Measurements from ENCODE around the gene MME.

The MME gene

DNA sequence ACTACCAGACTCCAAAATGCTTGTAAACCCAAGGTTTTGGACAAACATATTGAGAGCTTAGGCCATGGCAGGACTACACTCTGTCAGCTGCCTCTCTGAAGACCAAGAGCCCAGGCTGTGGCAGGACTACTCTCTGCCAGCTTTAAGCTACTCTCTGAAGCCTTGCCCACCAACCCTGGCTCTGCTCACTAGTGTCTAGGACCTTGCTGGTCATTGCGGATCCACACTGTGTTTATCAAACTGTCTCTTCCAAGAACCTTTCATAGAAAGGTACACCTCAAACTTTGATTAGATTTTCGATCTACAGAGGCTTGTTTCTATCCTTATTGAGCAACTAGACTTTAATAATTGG lies 41.9 kb upstream of the MME start:
- H2AFZ ChIP-seq (ENCODE audit: low read length): no peak overlapping the region
- H3K4me1 ChIP-seq (ENCODE audit: insufficient read depth, low read length, poor library complexity, severe bottlenecking): no peaks in the 10 kb centered on the region

DNA sequence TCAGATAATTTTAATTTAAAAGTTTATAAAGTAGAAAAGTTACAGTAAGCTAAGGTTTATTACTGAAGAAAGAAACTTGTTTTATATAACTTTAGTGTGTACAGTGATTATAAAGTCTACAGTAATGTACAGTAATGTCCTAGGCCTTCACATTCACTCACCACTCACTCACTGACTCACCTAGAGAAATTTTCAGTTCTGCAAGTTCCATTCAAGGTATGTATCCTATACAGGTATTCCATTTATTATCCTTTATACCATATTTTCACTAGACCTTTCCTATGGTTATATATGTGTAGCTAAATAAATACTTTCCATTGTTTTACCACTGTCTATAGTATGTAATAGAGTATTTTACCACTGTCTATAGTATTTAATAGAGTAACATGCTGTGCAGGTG lies 33.2 kb upstream of the MME start:
- H3K79me2 ChIP-seq (ENCODE audit: insufficient read depth, low read length): no peaks in the 10 kb centered on the region
- no peaks in the 10 kb centered on the region for H3K9me2 ChIP-seq (replicated peaks; ENCODE audit: low read depth, low read length)
- H2AFZ ChIP-seq (ENCODE audit: low read length): no peak overlapping the region
- H3K27me3 ChIP-seq (ENCODE audit: insufficient read depth, low read length, poor library complexity, severe bottlenecking): no peaks in the 10 kb centered on the region
- no peaks in the 10 kb centered on the region for H4K20me1 ChIP-seq (ENCODE audit: insufficient read depth, low read length, poor library complexity, severe bottlenecking)
- peaks cover 4% of the 10 kb centered on the region; the same call in 1 of the 2 replicates for H3K9me3 ChIP-seq (ENCODE audit: insufficient read depth, low read depth, low read length)
- TF ChIP-seq, protein P1, sequence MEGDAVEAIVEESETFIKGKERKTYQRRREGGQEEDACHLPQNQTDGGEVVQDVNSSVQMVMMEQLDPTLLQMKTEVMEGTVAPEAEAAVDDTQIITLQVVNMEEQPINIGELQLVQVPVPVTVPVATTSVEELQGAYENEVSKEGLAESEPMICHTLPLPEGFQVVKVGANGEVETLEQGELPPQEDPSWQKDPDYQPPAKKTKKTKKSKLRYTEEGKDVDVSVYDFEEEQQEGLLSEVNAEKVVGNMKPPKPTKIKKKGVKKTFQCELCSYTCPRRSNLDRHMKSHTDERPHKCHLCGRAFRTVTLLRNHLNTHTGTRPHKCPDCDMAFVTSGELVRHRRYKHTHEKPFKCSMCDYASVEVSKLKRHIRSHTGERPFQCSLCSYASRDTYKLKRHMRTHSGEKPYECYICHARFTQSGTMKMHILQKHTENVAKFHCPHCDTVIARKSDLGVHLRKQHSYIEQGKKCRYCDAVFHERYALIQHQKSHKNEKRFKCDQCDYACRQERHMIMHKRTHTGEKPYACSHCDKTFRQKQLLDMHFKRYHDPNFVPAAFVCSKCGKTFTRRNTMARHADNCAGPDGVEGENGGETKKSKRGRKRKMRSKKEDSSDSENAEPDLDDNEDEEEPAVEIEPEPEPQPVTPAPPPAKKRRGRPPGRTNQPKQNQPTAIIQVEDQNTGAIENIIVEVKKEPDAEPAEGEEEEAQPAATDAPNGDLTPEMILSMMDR (conservative IDR thresholded peaks at IDR 0.05; ENCODE audit: low read length): no peak
- no peak for TF ChIP-seq EZH2phosphoT487 (IDR thresholded peaks at IDR 0.05; ENCODE audit: borderline replicate concordance)
- H3F3A ChIP-seq (ENCODE audit: low read depth): no peaks in the 10 kb centered on the region
- no peaks in the 10 kb centered on the region for H3K4me1 ChIP-seq (ENCODE audit: insufficient read depth, low read length, poor library complexity, severe bottlenecking)
- H3K4me2 ChIP-seq (ENCODE audit: low read depth, low read length, poor library complexity, severe bottlenecking): no peak overlapping the region
- no peak overlapping the region for H3K4me3 ChIP-seq (ENCODE audit: low read length, poor library complexity, severe bottlenecking)
- no peak overlapping the region for H3K9ac ChIP-seq (ENCODE audit: low read depth, low read length, poor library complexity, severe bottlenecking)
- no peaks in the 10 kb centered on the region for H3K36me3 ChIP-seq (ENCODE audit: insufficient read depth, low read length)

More for the DNA sequence above, 41.9 kb upstream of the MME start:
- Histone ChIP-seq H3K9me2 (replicated peaks; ENCODE audit: low read depth, low read length) (no peaks in the 10 kb centered on the region), H3K9me3 (ENCODE audit: insufficient read depth, low read depth, low read length) (no peaks in the 10 kb centered on the region), H3F3A (ENCODE audit: low read depth) (no peaks in the 10 kb centered on the region; the same call in 1 of the 2 replicates), H3K9ac (ENCODE audit: low read depth, low read length, poor library complexity, severe bottlenecking) (no peak overlapping the region), H4K20me1 (ENCODE audit: insufficient read depth, low read length, poor library complexity, severe bottlenecking) (no peaks in the 10 kb centered on the region), H3K4me3 (ENCODE audit: low read length, poor library complexity, severe bottlenecking) (no peak overlapping the region), H3K27me3 (ENCODE audit: insufficient read depth, low read length, poor library complexity, severe bottlenecking) (no peaks in the 10 kb centered on the region), H3K79me2 (ENCODE audit: insufficient read depth, low read length) (no peaks in the 10 kb centered on the region), H3K36me3 (ENCODE audit: insufficient read depth, low read length) (no peaks in the 10 kb centered on the region), H3K4me2 (ENCODE audit: low read depth, low read length, poor library complexity, severe bottlenecking) (no peak overlapping the region)
- TF ChIP-seq, protein P1 (conservative IDR thresholded peaks at IDR 0.05; ENCODE audit: low read length): no peak
- no peak for TF ChIP-seq EZH2phosphoT487 (IDR thresholded peaks at IDR 0.05; ENCODE audit: borderline replicate concordance)

DNA sequence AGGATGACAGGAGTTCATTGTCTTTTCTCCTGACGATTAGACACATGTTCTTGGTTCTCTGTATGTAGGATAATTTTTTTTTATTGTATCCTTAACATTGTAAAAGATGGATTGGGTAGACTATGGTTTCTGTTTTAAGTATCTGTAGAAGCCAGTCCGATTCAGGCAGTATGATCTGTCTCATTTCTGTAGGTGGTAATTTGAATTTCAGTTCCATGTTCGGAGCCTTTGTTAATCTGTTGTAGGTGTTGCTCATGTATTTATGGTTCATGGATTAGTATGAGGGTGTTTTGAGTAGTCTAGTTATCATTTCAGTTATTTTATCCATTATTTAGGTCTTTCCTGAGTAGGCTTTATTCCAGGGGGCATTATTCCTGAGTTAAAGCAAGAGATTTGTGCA lies 32.4 kb upstream of the MME start:
- H2AFZ ChIP-seq (ENCODE audit: low read length): no peak overlapping the region
- no peak overlapping the region for H3K4me3 ChIP-seq (ENCODE audit: low read length, poor library complexity, severe bottlenecking)
- no peak overlapping the region for H3K4me2 ChIP-seq (ENCODE audit: low read depth, low read length, poor library complexity, severe bottlenecking)
- no peaks in the 10 kb centered on the region for H3K27me3 ChIP-seq (ENCODE audit: insufficient read depth, low read length, poor library complexity, severe bottlenecking)
- no peaks in the 10 kb centered on the region for H3K36me3 ChIP-seq (ENCODE audit: insufficient read depth, low read length)
- no peaks in the 10 kb centered on the region for H3K79me2 ChIP-seq (ENCODE audit: insufficient read depth, low read length)
- TF ChIP-seq, protein P1 (conservative IDR thresholded peaks at IDR 0.05; ENCODE audit: low read length): no peak
- no peak for TF ChIP-seq EZH2phosphoT487 (IDR thresholded peaks at IDR 0.05; ENCODE audit: borderline replicate concordance)
- no peaks in the 10 kb centered on the region for H3F3A ChIP-seq (ENCODE audit: low read depth)
- H3K9ac ChIP-seq (ENCODE audit: low read depth, low read length, poor library complexity, severe bottlenecking): no peak overlapping the region
- no peaks in the 10 kb centered on the region for H4K20me1 ChIP-seq (ENCODE audit: insufficient read depth, low read length, poor library complexity, severe bottlenecking)
- H3K9me2 ChIP-seq (replicated peaks; ENCODE audit: low read depth, low read length): no peaks in the 10 kb centered on the region
- H3K4me1 ChIP-seq (ENCODE audit: insufficient read depth, low read length, poor library complexity, severe bottlenecking): no peaks in the 10 kb centered on the region
- H3K9me3 ChIP-seq (ENCODE audit: insufficient read depth, low read depth, low read length): peaks cover 10% of the 10 kb centered on the region; the same call in 1 of the 2 replicates
